ENCODE measurements around the gene REELD1. TPM values are rescaled to one million over a fixed set of nuclear protein-coding genes. Genes with fewer than 3 reads are reported as not detected.
A peak's percentile ranks its signal among the peaks of the same experiment; 100 is the strongest.

The REELD1 gene
- total RNA-seq, 2 donors from 2014 or later, result 0.13 TPM; not detected in 1

- DNase-seq, result no peak
- peaks cover 1% of the 10 kb centered on the region for H3K27me3 Mint-ChIP-seq (ENCODE audit: insufficient read depth)
- no peak overlapping the region for H3K9ac ChIP-seq (ENCODE audit: extremely low read depth, low read length, poor library complexity, severe bottlenecking)
- WGBS, 2 experiments (ENCODE audit: insufficient coverage in 1 of 2, insufficient read length in 1 of 2), result 74 to 86% methylated on average over 8 of the region's 8 CpGs
- H3K4me3 Mint-ChIP-seq, result no peak overlapping the region
- H3K27ac Mint-ChIP-seq, result peak overlapping the region; percentile 4
- no peaks in the 10 kb centered on the region for H3K36me3 ChIP-seq (ENCODE audit: control insufficient read depth, insufficient read depth, low read length)
- no peak overlapping the region for H3K4me3 ChIP-seq (ENCODE audit: low read length)
- H3K36me3 Mint-ChIP-seq (ENCODE audit: low read depth), result no peaks in the 10 kb centered on the region
- no peaks in the 10 kb centered on the region for H3K9me3 ChIP-seq (ENCODE audit: control insufficient read depth, low read length)
- no peaks in the 10 kb centered on the region for H3K4me1 Mint-ChIP-seq
- no peak overlapping the region for H3K27ac ChIP-seq (ENCODE audit: low read depth, low read length)
- no peaks in the 10 kb centered on the region for H3K27me3 ChIP-seq (ENCODE audit: control insufficient read depth, insufficient read depth, low read length, poor library complexity, severe bottlenecking)
- no peak for TF ChIP-seq CTCF (conservative IDR thresholded peaks at IDR 0.05)
- H3K4me1 ChIP-seq (ENCODE audit: control insufficient read depth, insufficient read depth, low read length), result no peaks in the 10 kb centered on the region
- H3K9me3 Mint-ChIP-seq, result no peaks in the 10 kb centered on the region
Measured at GRCh38 chr4:146222313-146222712, 8.0 kb downstream of the REELD1 start.

DNA sequence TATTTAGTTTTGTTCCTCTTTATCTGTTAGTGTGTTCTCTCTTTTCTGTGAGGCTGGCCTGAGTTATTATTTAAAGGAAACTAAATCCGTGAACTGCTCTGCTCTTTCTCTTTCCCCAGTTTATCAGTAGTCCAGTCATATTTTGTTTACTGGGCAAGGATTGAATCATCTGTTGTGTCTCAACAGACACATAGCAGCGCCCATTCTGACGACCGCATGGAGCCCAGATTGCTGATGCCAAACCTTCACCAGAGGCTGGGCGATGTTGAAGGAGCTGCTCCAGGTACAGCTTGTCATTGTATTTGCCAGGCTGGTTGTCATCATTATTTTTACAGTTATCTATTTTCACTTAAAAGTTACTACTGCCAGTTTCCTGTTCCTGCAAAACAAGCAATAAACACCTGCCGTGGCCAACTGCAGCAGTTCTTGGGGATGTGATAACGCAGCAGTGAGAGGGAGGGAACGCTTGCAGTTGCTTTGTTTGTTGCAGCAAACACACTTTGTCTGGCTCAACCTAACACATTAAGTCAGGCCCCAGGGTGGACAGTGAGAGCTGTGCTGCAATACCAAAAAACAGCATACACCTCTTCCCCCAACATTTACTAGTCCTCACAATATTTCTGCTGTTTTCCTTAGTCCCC is 10.1 kb downstream of the REELD1 start:
- 88 to 94% methylated on average over 7 to 8 of the region's 8 CpGs for WGBS, 2 experiments (ENCODE audit: insufficient coverage in 1 of 2, insufficient read length in 1 of 2)
- no peak overlapping the region for H3K4me3 ChIP-seq (ENCODE audit: low read length)

DNA sequence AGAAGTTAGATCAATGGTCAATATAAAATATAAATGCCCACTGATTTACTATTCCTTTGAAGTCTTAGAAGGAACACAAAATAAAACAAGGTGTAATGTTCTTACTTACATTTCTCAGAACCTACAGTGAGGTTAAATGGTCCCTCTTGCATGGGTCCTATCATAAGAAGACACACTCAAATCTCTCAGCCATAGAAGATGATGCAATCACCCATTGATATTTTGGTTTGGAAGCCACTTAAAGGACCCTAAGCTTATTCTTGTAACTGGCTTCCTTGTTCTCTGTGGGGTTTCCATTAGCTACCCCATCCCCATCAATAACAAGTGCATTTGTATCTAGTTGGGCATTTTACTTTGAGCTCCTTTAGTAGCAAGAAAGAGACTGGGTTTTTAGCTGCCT is 15.1 kb downstream of the REELD1 start:
- H3K4me3 Mint-ChIP-seq, result no peak overlapping the region
- Histone ChIP-seq H3K36me3 (ENCODE audit: control insufficient read depth, insufficient read depth, low read length) (no peaks in the 10 kb centered on the region), H3K9ac (ENCODE audit: extremely low read depth, low read length, poor library complexity, severe bottlenecking) (no peak overlapping the region), H3K27me3 (ENCODE audit: control insufficient read depth, insufficient read depth, low read length, poor library complexity, severe bottlenecking) (no peaks in the 10 kb centered on the region), H3K9me3 (ENCODE audit: control insufficient read depth, low read length) (peaks cover 5% of the 10 kb centered on the region), H3K4me3 (ENCODE audit: low read length) (no peak overlapping the region), H3K27ac (ENCODE audit: low read depth, low read length) (no peak overlapping the region), H3K4me1 (ENCODE audit: control insufficient read depth, insufficient read depth, low read length) (no peaks in the 10 kb centered on the region)
- H3K9me3 Mint-ChIP-seq, result peaks cover 10% of the 10 kb centered on the region
- no peak overlapping the region for H3K27ac Mint-ChIP-seq
- no peaks in the 10 kb centered on the region for H3K27me3 Mint-ChIP-seq (ENCODE audit: insufficient read depth)
- H3K4me1 Mint-ChIP-seq, result no peaks in the 10 kb centered on the region
- H3K36me3 Mint-ChIP-seq (ENCODE audit: low read depth), result no peaks in the 10 kb centered on the region
- DNase-seq, result no peak
- no peak for TF ChIP-seq CTCF (conservative IDR thresholded peaks at IDR 0.05)

More for the DNA sequence above, 10.1 kb downstream of the REELD1 start:
- Histone ChIP-seq H3K4me1 (ENCODE audit: control insufficient read depth, insufficient read depth, low read length) (no peaks in the 10 kb centered on the region), H3K27me3 (ENCODE audit: control insufficient read depth, insufficient read depth, low read length, poor library complexity, severe bottlenecking) (no peaks in the 10 kb centered on the region), H3K9me3 (ENCODE audit: control insufficient read depth, low read length) (no peaks in the 10 kb centered on the region), H3K27ac (ENCODE audit: low read depth, low read length) (no peak overlapping the region), H3K36me3 (ENCODE audit: control insufficient read depth, insufficient read depth, low read length) (no peaks in the 10 kb centered on the region), H3K9ac (ENCODE audit: extremely low read depth, low read length, poor library complexity, severe bottlenecking) (no peak overlapping the region)
- Mint-ChIP-seq H3K4me1 (no peaks in the 10 kb centered on the region), H3K27me3 (ENCODE audit: insufficient read depth) (no peaks in the 10 kb centered on the region), H3K27ac (no peak overlapping the region), H3K4me3 (no peak overlapping the region), H3K9me3 (no peaks in the 10 kb centered on the region), H3K36me3 (ENCODE audit: low read depth) (no peaks in the 10 kb centered on the region)
- no peak for DNase-seq
- no peak for TF ChIP-seq CTCF (conservative IDR thresholded peaks at IDR 0.05)

Data from endodermal cell (in vitro differentiated cells).